ENCODE data around the gene SLC35F6.

The SLC35F6 gene

DNA sequence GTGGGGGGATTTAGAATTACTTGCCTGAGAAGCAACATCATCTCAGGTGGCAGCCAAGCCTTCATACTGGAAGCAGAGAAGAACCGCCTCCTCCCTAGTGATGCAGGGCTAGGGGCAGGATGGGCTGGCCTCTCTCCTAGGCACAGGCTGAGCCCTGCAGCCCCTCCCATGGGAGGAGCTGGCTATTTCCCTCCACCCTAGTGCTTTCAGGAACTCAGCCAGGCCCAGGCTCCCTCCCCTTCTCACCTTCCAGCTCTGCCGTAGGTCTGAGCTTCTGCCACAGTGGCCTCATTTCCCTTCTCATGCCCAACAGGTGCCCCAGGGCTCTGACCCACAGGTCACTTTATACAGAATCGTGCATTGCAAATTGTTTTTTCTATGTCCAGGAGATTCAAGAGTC is 52.8 kb downstream of the SLC35F6 start:
- DNase-seq (ENCODE audit: low read depth in 2 of 2, low spot score in 1 of 2) = no peak

DNA sequence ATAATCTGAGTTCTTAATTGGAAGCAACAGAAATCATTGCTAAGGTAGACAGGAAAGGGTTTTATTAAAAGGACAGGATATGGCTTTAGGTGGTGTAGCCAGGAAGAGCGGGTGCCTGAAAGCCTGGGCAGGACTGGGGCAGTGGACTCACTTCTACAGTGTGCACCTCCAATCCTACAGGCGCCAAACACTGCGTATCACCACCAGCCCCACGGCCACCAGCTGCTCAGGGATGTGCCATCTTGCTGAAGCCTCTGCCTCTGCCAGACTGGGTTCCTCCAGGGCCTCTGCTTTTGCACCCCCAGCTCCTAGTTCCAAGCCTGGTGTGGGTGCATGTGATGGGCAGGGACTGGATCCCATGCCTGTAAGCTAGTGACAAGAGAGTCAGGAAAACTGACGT is 54.2 kb downstream of the SLC35F6 start:
- DNase-seq (ENCODE audit: low read depth in 2 of 2, low spot score in 1 of 2) = no peak

DNA sequence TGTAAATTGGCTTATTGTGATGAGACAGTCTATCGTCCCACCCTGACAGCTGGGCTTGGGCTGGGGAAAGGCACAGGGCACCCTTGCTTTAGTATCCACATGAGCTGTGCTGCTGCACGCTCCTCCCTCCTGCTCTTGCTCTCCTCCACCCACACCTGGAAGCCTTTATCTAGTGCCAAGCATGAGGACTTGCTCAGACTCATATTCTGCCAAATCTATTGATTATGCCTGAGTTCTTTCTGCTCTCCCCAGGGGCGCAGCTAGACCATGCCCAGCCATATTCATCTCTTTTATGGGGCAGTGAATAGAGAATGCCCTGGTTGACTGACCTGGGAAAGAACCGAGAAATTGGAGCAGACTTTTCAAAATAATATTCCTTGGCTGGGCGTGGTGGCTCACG is 54.9 kb downstream of the SLC35F6 start:
- DNase-seq (ENCODE audit: low read depth in 2 of 2, low spot score in 1 of 2) = no peak

DNA sequence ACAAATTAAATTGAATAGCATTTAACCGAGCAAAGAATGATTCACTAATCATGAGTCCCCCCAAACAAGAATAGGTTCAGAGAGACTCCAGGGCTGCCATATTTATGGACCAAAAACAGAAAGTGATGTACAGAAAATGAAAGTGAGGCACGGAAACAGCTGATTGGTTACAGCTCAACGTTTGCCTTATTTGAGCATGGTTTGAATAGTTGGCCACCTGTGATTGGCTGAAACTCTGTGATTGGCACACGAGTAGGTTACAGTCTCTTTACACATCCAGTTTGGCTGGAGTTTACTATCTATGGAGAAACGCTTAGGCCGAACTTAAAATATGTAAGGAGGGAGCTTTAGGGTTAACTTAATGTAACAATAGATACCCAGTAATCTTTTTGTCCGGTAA is 56.8 kb downstream of the SLC35F6 start:
- DNase-seq (ENCODE audit: low read depth in 2 of 2, low spot score in 1 of 2) = no peak

DNA sequence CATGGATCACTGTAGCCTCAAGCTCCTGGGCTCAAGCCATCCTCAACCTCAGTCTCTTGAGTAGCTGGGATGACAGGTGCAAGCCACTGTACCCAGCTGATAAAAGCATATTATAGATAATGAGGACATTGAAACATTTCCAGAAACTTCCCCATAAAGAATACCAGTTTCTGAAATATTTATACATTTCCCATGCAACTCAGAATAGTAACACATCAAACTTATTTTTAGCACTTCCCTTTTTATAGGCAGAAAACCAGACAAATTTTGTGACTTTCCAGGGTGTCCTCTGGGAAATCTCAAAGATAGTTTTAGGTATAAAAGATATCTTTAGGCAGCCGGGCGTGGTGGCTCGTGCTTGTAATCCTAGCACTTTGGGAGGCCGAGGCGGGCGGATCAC is 58.8 kb downstream of the SLC35F6 start:
- no peak for DNase-seq (ENCODE audit: low read depth in 2 of 2, low spot score in 1 of 2)
